ENCODE data around the gene MFAP1.
A peak's percentile ranks its signal among the peaks of the same experiment; 100 is the strongest.

The MFAP1 gene

GRCh38 chr15:43777267-43777914, 47.1 kb downstream of the MFAP1 start:
- DNase-seq (ENCODE audit: insufficient read length, low spot score), result peak; percentile 44
- FAIRE-seq, result peak; percentile 91

DNA sequence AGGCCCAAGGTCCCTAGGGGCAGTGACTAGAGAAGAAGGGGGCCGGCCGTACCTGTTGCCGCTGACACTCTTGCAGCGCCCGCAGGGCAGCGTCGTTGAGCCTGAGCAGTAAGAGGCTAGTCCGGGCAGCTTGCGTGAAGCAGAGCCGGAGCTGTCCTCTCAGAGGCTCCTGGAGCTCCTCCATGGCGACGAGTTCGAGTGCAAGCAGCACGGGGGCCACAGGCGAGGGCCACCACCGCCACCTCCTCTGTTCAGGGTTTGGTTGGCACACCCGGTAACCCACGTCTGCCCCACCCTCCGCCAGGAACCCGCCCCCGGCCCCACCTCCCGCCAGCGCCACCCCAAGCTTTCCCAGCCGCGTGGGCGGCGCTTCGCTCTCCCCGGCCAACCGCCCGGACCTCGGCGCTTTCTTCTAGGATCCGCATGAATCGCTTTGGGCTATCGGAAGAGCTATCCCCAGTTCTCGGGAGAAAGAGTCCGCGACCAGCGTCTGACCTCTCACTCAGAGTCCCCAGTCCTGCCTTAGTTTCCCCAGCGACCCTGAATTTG, 47.7 kb downstream of the MFAP1 start, which contains the start of gene ELL3:
Gene ELL3, minus strand, starts transcription at position 249 of the 549 bp plus-strand sequence. Its CDS starts 65 bp downstream, at position 184.
- FAIRE-seq, result no peak
- DNase-seq (ENCODE audit: insufficient read length, low spot score), result no peak

DNA sequence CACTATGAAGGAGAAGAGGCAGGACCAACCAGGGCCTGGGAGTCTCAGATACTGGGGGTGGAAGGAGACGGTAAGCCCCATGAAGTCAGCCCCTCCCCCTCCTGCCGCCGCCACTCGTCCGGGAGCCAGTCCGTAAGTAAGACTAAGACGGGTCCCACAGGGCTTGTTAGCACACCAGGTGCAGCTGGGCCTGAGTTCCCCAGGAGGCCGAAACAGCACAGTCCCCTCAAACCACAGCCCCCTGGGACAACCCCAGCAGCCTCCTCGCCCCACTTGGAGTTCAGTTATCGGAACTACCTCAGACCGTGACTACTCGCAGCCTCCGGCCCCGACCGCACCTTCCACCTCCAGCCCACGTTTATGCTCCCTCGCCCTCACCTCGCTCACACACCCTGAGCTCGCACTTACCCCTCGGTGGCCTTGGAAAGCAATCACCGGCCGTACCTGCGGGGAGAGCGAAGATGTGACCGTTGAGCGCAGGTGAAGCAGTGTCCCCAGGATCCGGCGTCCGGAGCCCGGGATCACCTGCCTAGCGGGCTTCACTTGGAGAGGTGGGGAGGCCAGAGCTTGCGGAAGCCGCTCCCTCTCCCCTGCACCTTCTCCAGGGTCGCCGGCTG, 48.3 kb downstream of the MFAP1 start:
- FAIRE-seq (peak; percentile 95), DNase-seq (ENCODE audit: insufficient read length, low spot score) (peak; percentile 49)

GRCh38 chr15:43775411-43775965, 49.0 kb downstream of the MFAP1 start:
- FAIRE-seq (no peak), DNase-seq (ENCODE audit: insufficient read length, low spot score) (no peak)

GRCh38 chr15:43774062-43774461, 50.4 kb downstream of the MFAP1 start:
- no peak for DNase-seq (ENCODE audit: insufficient read length, low spot score)
- no peak for FAIRE-seq

- DNase-seq (ENCODE audit: insufficient read length, low spot score) (no peak), FAIRE-seq (no peak)
Observed at GRCh38 chr15:43772624-43773023, 51.9 kb downstream of the MFAP1 start.

DNA sequence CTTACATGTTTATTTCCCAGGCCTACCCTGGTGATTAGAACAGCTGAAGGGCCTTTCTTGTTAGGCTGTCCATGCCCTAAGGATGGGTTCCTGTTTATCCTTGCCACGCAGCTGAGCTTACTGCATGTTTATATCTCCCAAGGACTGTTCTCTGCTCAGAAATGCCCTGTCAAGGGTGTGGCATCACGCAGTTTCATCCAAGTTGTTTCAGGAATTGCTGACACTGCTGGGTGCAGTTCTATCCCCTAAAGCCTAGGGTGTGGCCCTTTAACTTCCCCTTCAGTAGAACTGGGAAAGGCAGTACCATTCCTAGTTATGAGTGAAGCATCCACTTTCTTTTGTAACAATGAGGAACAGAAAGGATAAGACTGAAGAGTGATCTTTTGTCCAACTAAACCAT, 52.7 kb downstream of the MFAP1 start:
- FAIRE-seq, result no peak
- no peak for DNase-seq (ENCODE audit: insufficient read length, low spot score)

DNA sequence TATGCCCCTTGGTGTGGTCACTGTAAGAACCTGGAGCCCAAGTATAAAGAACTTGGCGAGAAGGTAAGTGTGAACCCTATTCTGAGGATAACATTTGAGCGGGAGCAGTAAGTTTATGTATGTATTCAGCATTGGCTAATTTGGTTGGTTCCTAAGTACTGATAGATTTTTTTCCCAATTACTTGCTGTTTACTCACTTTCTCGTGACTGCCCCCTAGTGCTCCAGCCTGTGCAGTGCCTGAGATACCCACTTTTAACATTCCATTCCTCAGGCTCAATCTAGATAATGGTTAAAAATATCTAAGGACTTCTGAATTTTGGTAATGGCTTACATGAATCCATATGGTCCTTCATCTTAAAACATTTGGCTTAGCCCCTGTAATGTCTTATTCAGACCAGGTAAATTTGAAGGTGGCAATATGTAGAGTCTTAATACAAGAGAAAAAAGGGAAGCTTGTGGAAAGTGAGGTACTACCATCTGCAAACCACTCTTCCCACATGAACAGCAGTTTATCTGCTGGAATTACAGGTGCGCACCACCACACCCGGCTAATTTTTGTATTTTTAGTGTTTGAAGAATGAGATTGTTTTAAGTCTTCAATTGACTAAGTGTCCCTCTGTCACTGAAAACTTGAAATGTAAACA, 54.8 kb downstream of the MFAP1 start:
- DNase-seq (ENCODE audit: insufficient read length, low spot score) (peak; percentile 37), FAIRE-seq (no peak)

DNA sequence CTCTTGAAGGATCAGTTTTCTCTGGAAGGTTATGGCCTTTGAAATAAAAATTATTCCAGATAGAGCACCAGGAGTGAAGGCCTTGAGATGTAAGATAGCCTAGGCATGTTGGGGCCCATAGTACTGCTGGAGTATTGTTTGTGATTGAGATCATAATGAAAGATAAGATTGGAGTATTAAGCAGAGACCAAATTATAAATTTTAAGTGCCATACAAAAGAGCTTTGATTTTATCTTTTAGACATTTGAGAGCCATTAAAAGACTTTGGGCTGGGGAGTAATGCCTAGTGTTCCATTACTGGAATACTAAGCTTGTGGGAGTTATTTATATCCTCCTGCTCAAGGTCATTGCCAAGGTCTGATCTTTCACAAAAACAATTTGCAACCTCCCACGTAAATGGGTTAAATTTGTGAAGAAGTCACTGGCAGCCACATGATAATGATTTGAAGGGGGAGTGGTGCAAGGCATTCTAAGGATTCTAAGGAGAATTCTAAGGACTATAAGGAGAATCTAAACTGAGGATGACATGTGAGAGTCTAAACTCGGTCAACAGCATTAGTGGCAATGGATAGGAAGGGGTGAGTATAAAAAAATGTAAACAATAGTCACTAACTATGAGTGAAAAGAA, 60.6 kb downstream of the MFAP1 start:
- FAIRE-seq, result no peak
- DNase-seq (ENCODE audit: insufficient read length, low spot score), result no peak

DNA sequence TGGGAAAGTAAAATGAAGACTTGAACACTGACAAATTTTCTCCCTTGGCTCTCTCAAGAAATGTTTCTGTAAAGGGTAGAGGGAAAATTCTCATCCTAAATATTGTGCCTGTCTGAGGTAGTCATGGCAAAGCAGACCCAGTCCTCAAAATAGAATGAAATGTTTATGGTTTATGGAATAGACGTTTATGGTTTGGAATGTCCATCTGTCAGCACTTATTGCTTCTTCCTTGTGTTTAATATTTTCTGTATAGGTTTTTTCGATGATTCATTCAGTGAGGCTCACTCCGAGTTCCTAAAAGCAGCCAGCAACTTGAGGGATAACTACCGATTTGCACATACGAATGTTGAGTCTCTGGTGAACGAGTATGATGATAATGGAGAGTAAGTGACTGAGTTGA, 61.7 kb downstream of the MFAP1 start:
- FAIRE-seq, result peak; percentile 31
- no peak for DNase-seq (ENCODE audit: insufficient read length, low spot score)

Measured in GM19239 (cell line).